ENCODE results near the gene CLK2. TPM values are rescaled to one million over a fixed set of nuclear protein-coding genes. Genes with fewer than 3 reads are reported as not detected.

The CLK2 gene
- total and polyA plus RNA-seq, 9 of the 15 experiments (the other 6 are each of a cell fraction or from before 2014, with no cell fraction given) = 13.5 to 81.4 (median 39.6) TPM

- TF ChIP-seq BCLAF1 (IDR thresholded peaks at IDR 0.05; ENCODE audit: borderline replicate concordance in 1 of 2, control insufficient read depth in 1 of 2, low read depth in 2 of 2, low read length in 1 of 2) (no peak), TCF7 (IDR thresholded peaks at IDR 0.05; ENCODE audit: borderline replicate concordance) (no peak; the same call in 1 of the 2 replicates), DIDO1 (tag; IDR thresholded peaks at IDR 0.05; ENCODE audit: low read depth) (peak; percentile 83; the same call in 1 of the 2 replicates), PBX2 (CRISPR knock-in tag; IDR thresholded peaks at IDR 0.05; ENCODE audit: low read depth) (no peak), PBX2 (tag; conservative IDR thresholded peaks at IDR 0.05; ENCODE audit: low read depth) (peak; percentile 77), MTA1 (IDR thresholded peaks at IDR 0.05; ENCODE audit: borderline replicate concordance) (peak; percentile 52), L3MBTL2 (IDR thresholded peaks at IDR 0.05) (0 out of 2 replicates have a peak, but pooled peaks have one; percentile 11)
These were observed 34.0 kb upstream of the CLK2 start (continued) for GRCh38 chr1:155307247-155307740.
